Left forelimb (tissue), 1 donor: ENCODE data around the gene MKRN1.
"Not testable (repeated sequence)": the region's sequence is repeated elsewhere in the genome, so short reads cannot be mapped to it uniquely, and the experiment has no call there.

ENCODE experiments used
- DNase-seq: peaks from one replicate; pipeline ENCODE4 v3.0.0-alpha.2; 2018; ENCODE audit warnings: low spot score

The MKRN1 gene

GRCh38 chr7:140484951-140485499 is 5.7 kb upstream of the MKRN1 start:
- DNase-seq, result no peak

- no peak for DNase-seq
These were observed 5.2 kb upstream of the MKRN1 start for GRCh38 chr7:140484479-140484878.

GRCh38 chr7:140479739-140480084 is 407 bp upstream of the MKRN1 start:
- no peak for DNase-seq

- peak; percentile 69 for DNase-seq
These were observed 851 bp downstream of the MKRN1 start for GRCh38 chr7:140478246-140479061.

- no peak for DNase-seq
These were observed 2.5 kb downstream of the MKRN1 start for GRCh38 chr7:140476698-140477261.

GRCh38 chr7:140475747-140476333 is 3.5 kb downstream of the MKRN1 start:
- DNase-seq, result no peak

GRCh38 chr7:140463111-140463510 is 16.2 kb downstream of the MKRN1 start:
- no peak for DNase-seq

- no peak for DNase-seq
These were observed 20.4 kb downstream of the MKRN1 start for GRCh38 chr7:140458916-140459315.

GRCh38 chr7:140458201-140458600 is 21.1 kb downstream of the MKRN1 start:
- DNase-seq, result no peak

GRCh38 chr7:140456551-140457051 is 22.7 kb downstream of the MKRN1 start:
- DNase-seq, result no peak

GRCh38 chr7:140455743-140456142 is 23.6 kb downstream of the MKRN1 start:
- DNase-seq, result no peak

- no peak for DNase-seq
These were observed 24.7 kb downstream of the MKRN1 start for GRCh38 chr7:140454657-140455015.

GRCh38 chr7:140453785-140454656 is 25.3 kb downstream of the MKRN1 start:
- not testable (repeated sequence) for DNase-seq

- no peak for DNase-seq
These were observed 26.0 kb downstream of the MKRN1 start for GRCh38 chr7:140453273-140453672.

- no peak for DNase-seq
These were observed 27.6 kb downstream of the MKRN1 start for GRCh38 chr7:140451716-140452115.

- DNase-seq, result no peak
These were observed 30.4 kb downstream of the MKRN1 start for GRCh38 chr7:140448781-140449480.

GRCh38 chr7:140447841-140448240 is 31.5 kb downstream of the MKRN1 start:
- DNase-seq, result no peak

- no peak for DNase-seq
These were observed 32.8 kb downstream of the MKRN1 start for GRCh38 chr7:140446467-140446866.

GRCh38 chr7:140441519-140441918 is 37.8 kb downstream of the MKRN1 start:
- DNase-seq, result no peak

GRCh38 chr7:140440593-140440992 is 38.7 kb downstream of the MKRN1 start:
- no peak for DNase-seq

GRCh38 chr7:140439359-140439758 is 39.9 kb downstream of the MKRN1 start:
- no peak for DNase-seq
